Body of pancreas (tissue), 4 donors: Measurements from ENCODE around the gene PYGO2. TPM values are rescaled to one million over a fixed set of nuclear protein-coding genes. Genes with fewer than 3 reads are reported as not detected.

Source experiments
- ATAC-seq: fragments of 150-250 bp; one replicate; pipeline ENCODE4 v1.9.1; 2016
- DNase-seq, 4 donors: peaks; one replicate each; pipeline ENCODE4 v3.0.0-alpha.2; 2019
- H3K27ac ChIP-seq, 4 donors: fragments of 200-600 bp; sonication (generic); 1 replicate in 3 of 4; 2 replicates in 1 of 4; pipeline versions ENCODE4 v1.5.1 to v1.6.1; 2016 to 2019; ENCODE audit warnings: mild to moderate bottlenecking in 1 of 4, mixed read lengths in 1 of 4, moderate library complexity in 1 of 4
- H3K27me3 ChIP-seq, 2 donors: fragments of 200-600 bp; sonication (generic); one replicate each; pipeline ENCODE4 v1.6.0; 2016; ENCODE audit warnings: mild to moderate bottlenecking in 1 of 2
- H3K36me3 ChIP-seq, 2 donors: fragments of 200-600 bp; sonication (generic); replicated peaks in 1 of 2; 2 replicates each; pipeline ENCODE4 v1.5.1; 2016; ENCODE audit warnings: low read depth in 2 of 2; ENCODE audit not compliant: insufficient read depth in 1 of 2
- H3K4me1 ChIP-seq: fragments of 200-600 bp; sonication (generic); one replicate; pipeline ENCODE4 v1.6.0; 2016
- H3K4me3 ChIP-seq, 2 donors: fragments of 200-600 bp; sonication (generic); 1 replicate in 1 of 2; 2 replicates in 1 of 2; pipeline ENCODE4 v1.5.1; 2016 to 2019
- H3K9me3 ChIP-seq, 3 donors: fragments of 200-600 bp; sonication (generic); 1 replicate in 2 of 3; 2 replicates in 1 of 3; pipeline ENCODE4 v1.5.1; 2016
- CTCF ChIP-seq, 7 experiments: fragments of 450-650 bp in 4 of 7; fragments of 200-600 bp in 3 of 7; sonication (generic) in 3 of 7; IDR thresholded peaks; one replicate each; pipeline ENCODE4 v1.5.1; 2016 to 2019; ENCODE audit warnings: antibody characterized with exemption in 7 of 7
- POLR2A ChIP-seq, 3 donors: fragments of 450-650 bp; IDR thresholded peaks; one replicate each; pipeline ENCODE4 v1.6.1; 2016; ENCODE audit warnings: antibody characterized with exemption in 3 of 3, mild to moderate bottlenecking in 2 of 3
- WGBS, 2 donors: methylation state at CpG; one replicate each; pipeline ENCODE4 v1.1.5; 2017; 5-methylcytosine and 5-hydroxymethylcytosine counted together
- intact Hi-C: fragments of 100-400 bp; cut with DNase I; formaldehyde crosslinking; loops from one replicate; pipeline ENCODE4 v1.15.1; 2023
- total RNA-seq, 2 donors: library from RNA; depleted of rRNA; stranded (reverse); fragments of >200 nt; gene quantifications; one replicate each; pipeline ENCODE4 v1.1.0, GENCODE V29; 2016

Gene PYGO2
- total RNA-seq, 2 donors from 2014 or later, result 10.9 to 15.2 TPM

GRCh38 chr1:154974808-154975408, 13.3 kb upstream of the PYGO2 start:
- no peaks in the 10 kb centered on the region for H3K9me3 ChIP-seq
- H3K4me3 ChIP-seq, result peak overlapping the region; percentile 5 to 23
- peak; percentile 94 to 96 (median 96) for DNase-seq
- intact Hi-C loops, result no loop called here
- ATAC-seq, result peak; percentile 63
- H3K27ac ChIP-seq, result peak overlapping the region; percentile 81 to 98 (median 96)
- TF ChIP-seq CTCF (IDR thresholded peaks at IDR 0.05) (no peak), POLR2A (IDR thresholded peaks at IDR 0.05) (peak; percentile 41 to 77 (median 60))
- WGBS, 2 donors, result 0 to 1% methylated on average over 30 of the region's 30 CpGs
- H3K36me3 ChIP-seq, result no peaks in the 10 kb centered on the region
- H3K27me3 ChIP-seq, result no peaks in the 10 kb centered on the region
- peaks cover 44% of the 10 kb centered on the region for H3K4me1 ChIP-seq

- 0 to 1% methylated on average over 39 to 47 of the region's 47 CpGs for WGBS, 2 donors
- H3K4me3 ChIP-seq, result peak within 1 kb of the TSS; percentile 23 to 67
- TF ChIP-seq POLR2A (IDR thresholded peaks at IDR 0.05) (peak; percentile 65 to 90 (median 87)), CTCF (IDR thresholded peaks at IDR 0.05) (no peak)
- H3K4me1 ChIP-seq, result peaks cover 50% of the 10 kb centered on the region
- ATAC-seq (peak; percentile 84), DNase-seq (peak; percentile 96 to 99 (median 96))
- no peaks in the 10 kb centered on the region for H3K27me3 ChIP-seq
- intact Hi-C loops, result no loop called here
- H3K36me3 ChIP-seq, result no peaks in the 10 kb centered on the region
- no peaks in the 10 kb centered on the region for H3K9me3 ChIP-seq
- peak within 1 kb of the TSS; percentile 96 to 99 (median 98) for H3K27ac ChIP-seq
Observed at GRCh38 chr1:154974102-154974807, 12.7 kb upstream of the PYGO2 start, which contains the start of gene CKS1B. Gene CKS1B (plus strand): TSS chr1:154974681. CDS start chr1:154974746, 65 bp downstream.

- WGBS, 2 donors, result 1 to 2% methylated on average over 37 of the region's 37 CpGs
- TF ChIP-seq CTCF (IDR thresholded peaks at IDR 0.05) (peak in 4 of 7 experiments; percentile 32 to 44 (median 40)), POLR2A (IDR thresholded peaks at IDR 0.05) (peak in 2 of 3 donors; percentile 60 to 66)
- Histone ChIP-seq H3K9me3 (no peaks in the 10 kb centered on the region), H3K36me3 (no peaks in the 10 kb centered on the region), H3K4me1 (peaks cover 53% of the 10 kb centered on the region), H3K4me3 (peak overlapping the region; percentile 15 to 67), H3K27ac (peak overlapping the region; percentile 96 to 99 (median 98)), H3K27me3 (no peaks in the 10 kb centered on the region)
- intact Hi-C loops, result no loop called here
- peak; percentile 54 for ATAC-seq
- DNase-seq, result peak; percentile 98 to 99 (median 98)
Observed at GRCh38 chr1:154973344-154974101, 11.9 kb upstream of the PYGO2 start.

- H3K9me3 ChIP-seq, result no peaks in the 10 kb centered on the region
- peak; percentile 68 to 86 (median 80) for DNase-seq
- 6 to 8% methylated on average over 18 of the region's 18 CpGs for whole genome bisulfite sequencing, 2 donors
- peaks cover 53% of the 10 kb centered on the region for H3K4me1 ChIP-seq
- intact Hi-C loops, result no loop called here
- ATAC-seq, result peak; percentile 13
- peaks cover 0 to 4% of the 10 kb centered on the region in 2 donors for H3K36me3 ChIP-seq
- H3K4me3 ChIP-seq, result no peak overlapping the region
- no peak for TF ChIP-seq CTCF (IDR thresholded peaks at IDR 0.05)
- TF ChIP-seq POLR2A (IDR thresholded peaks at IDR 0.05), result peak in 2 of 3 donors; percentile 56 to 62
- H3K27me3 ChIP-seq, result no peaks in the 10 kb centered on the region
- peak overlapping the region; percentile 96 to 99 (median 98) for H3K27ac ChIP-seq
Observed at GRCh38 chr1:154972517-154973343, 11.1 kb upstream of the PYGO2 start.
